Endodermal cell (in vitro differentiated cells): ENCODE measurements around the gene STOX2. TPM values are rescaled to one million over a fixed set of nuclear protein-coding genes. Genes with fewer than 3 reads are reported as not detected.

Experiments
- DNase-seq: peaks from one replicate; pipeline ENCODE4 v3.0.0-alpha.2; 2017
- H3K27ac ChIP-seq: 2 replicates; pipeline ENCODE4 v1.5.1; 2013; ENCODE audit warnings: mild to moderate bottlenecking, low read depth, low read length, moderate library complexity
- H3K27me3 ChIP-seq: 2 replicates; pipeline ENCODE4 v1.6.1; 2013; ENCODE audit warnings: mild to moderate bottlenecking, low read length, moderate library complexity; ENCODE audit not compliant: insufficient read depth, control insufficient read depth, poor library complexity, severe bottlenecking
- H3K36me3 ChIP-seq: 2 replicates; pipeline ENCODE4 v1.7.0; 2013; ENCODE audit warnings: mild to moderate bottlenecking, low read length, moderate library complexity; ENCODE audit not compliant: control insufficient read depth, insufficient read depth
- H3K4me1 ChIP-seq: one replicate; pipeline ENCODE4 v1.7.0; 2013; ENCODE audit warnings: low read length; ENCODE audit not compliant: control insufficient read depth, insufficient read depth
- H3K4me3 ChIP-seq: 2 replicates; pipeline ENCODE4 v1.5.1; 2013; ENCODE audit warnings: mild to moderate bottlenecking, low read length, moderate library complexity
- H3K9ac ChIP-seq: 2 replicates; pipeline ENCODE4 v1.6.1; 2013; ENCODE audit warnings: mild to moderate bottlenecking, low read length, moderate library complexity; ENCODE audit not compliant: poor library complexity, severe bottlenecking; ENCODE audit errors: extremely low read depth
- H3K9me3 ChIP-seq: 2 replicates; pipeline ENCODE4 v1.6.1; 2013; ENCODE audit warnings: mild to moderate bottlenecking, low read length, moderate library complexity; ENCODE audit not compliant: control insufficient read depth
- H3K27ac Mint-ChIP-seq: 2 replicates; pipeline ENCODE4 v1.8.0; 2020; ENCODE audit warnings: mixed read lengths
- H3K27me3 Mint-ChIP-seq: 2 replicates; pipeline ENCODE4 v1.8.0; 2021; ENCODE audit warnings: mild to moderate bottlenecking, mixed read lengths; ENCODE audit not compliant: insufficient read depth
- H3K36me3 Mint-ChIP-seq: 2 replicates; pipeline ENCODE4 v1.8.0; 2020; ENCODE audit warnings: low read depth, mixed read lengths
- H3K4me1 Mint-ChIP-seq: 2 replicates; pipeline ENCODE4 v1.8.0; 2020; ENCODE audit warnings: mixed read lengths
- H3K4me3 Mint-ChIP-seq: 2 replicates; pipeline ENCODE4 v1.8.0; 2020; ENCODE audit warnings: mild to moderate bottlenecking, moderate library complexity, mixed read lengths
- H3K9me3 Mint-ChIP-seq: 2 replicates; pipeline ENCODE4 v1.8.0; 2020; ENCODE audit warnings: mild to moderate bottlenecking, mixed read lengths
- CTCF ChIP-seq: fragments of 200-600 bp; sonication (generic); conservative IDR thresholded peaks from 2 replicates; pipeline ENCODE4 v1.5.0; 2021; ENCODE audit warnings: antibody characterized with exemption, mild to moderate bottlenecking
- WGBS, 2 experiments: methylation state at CpG; one replicate each; pipeline versions ENCODE4 v1.1.5 to v1.1.7; 2013; ENCODE audit warnings: missing lambda C conversion rate in 2 of 2, mixed read lengths in 1 of 2; ENCODE audit not compliant: insufficient coverage in 1 of 2, insufficient read length in 1 of 2; 5-methylcytosine and 5-hydroxymethylcytosine counted together
- total RNA-seq, 2 donors: library from RNA; stranded (reverse); fragmentation: NEBNext Ultra II Directional in 1 of 2; extraction: Animal tissue kit (Norgen Biotek cat#: 25700) in 1 of 2; gene quantifications; 2 replicates in 1 of 2; 3 replicates in 1 of 2; pipeline ENCODE4 v1.2.1, GENCODE V29; 2021

Gene STOX2
- total RNA-seq, 2 donors from 2014 or later = 8.5 to 13.1 TPM

DNA sequence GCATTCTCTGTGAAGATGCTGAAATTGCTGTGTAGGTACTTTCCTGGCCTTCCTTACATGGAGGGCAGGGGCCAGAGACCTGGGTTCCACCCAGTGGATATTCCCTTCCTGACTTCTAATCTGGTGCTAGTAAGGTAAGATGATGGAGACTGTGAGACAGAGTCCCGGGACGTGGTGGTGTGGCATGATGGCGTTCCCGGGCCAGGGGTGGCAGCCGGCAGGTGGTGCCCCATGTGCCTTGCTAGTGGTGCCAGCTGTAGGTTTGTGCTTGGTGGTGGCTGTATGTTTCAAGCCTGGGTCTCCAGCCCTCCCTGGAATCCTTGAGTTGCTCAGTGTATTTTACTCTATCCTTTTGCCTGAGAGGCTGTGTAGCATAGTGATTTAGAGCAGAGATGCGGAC, 10.9 kb downstream of the STOX2 start:
- Mint-ChIP-seq H3K4me3 (no peak overlapping the region), H3K9me3 (no peaks in the 10 kb centered on the region), H3K27ac (no peak overlapping the region), H3K4me1 (peaks cover 21% of the 10 kb centered on the region), H3K36me3 (no peaks in the 10 kb centered on the region), H3K27me3 (peaks cover 16% of the 10 kb centered on the region)
- no peak for TF ChIP-seq CTCF
- Histone ChIP-seq H3K36me3 (no peaks in the 10 kb centered on the region), H3K9me3 (no peaks in the 10 kb centered on the region), H3K27ac (no peak overlapping the region), H3K4me1 (peaks cover 3% of the 10 kb centered on the region), H3K27me3 (no peaks in the 10 kb centered on the region), H3K9ac (no peak overlapping the region), H3K4me3 (no peak overlapping the region)
- no peak for DNase-seq
- 81 to 100% methylated on average over 1 to 6 of the region's 6 CpGs for WGBS, 2 experiments

DNA sequence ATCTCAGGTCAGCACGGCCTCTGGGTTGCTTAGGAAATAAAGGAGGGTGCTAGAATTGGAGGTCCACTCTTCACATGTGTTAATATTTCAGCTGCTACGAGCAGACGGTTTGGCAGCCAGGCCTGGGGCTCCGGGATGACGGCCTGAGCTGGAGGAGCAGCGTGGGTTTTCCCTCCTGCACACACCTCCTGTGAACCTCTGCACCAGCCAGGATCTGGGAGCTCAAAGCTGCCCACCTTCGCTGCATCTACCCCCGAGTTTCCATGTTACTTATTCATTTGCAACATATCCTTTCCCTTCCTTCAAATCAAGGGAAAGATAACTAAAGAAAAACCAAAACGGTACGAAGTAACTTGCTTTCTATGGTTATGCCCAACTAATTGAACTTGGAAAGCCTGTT, 13.6 kb downstream of the STOX2 start:
- no peak for TF ChIP-seq CTCF
- no peak overlapping the region for H3K4me3 ChIP-seq
- H3K4me1 Mint-ChIP-seq = peaks cover 23% of the 10 kb centered on the region
- no peak overlapping the region for H3K9ac ChIP-seq
- peaks cover 27% of the 10 kb centered on the region for H3K27me3 Mint-ChIP-seq
- H3K4me1 ChIP-seq = peaks cover 4% of the 10 kb centered on the region
- 91 to 98% methylated on average over 5 to 10 of the region's 10 CpGs for WGBS, 2 experiments
- no peaks in the 10 kb centered on the region for H3K9me3 Mint-ChIP-seq
- H3K36me3 Mint-ChIP-seq = peaks cover 8% of the 10 kb centered on the region
- H3K9me3 ChIP-seq = peaks cover 8% of the 10 kb centered on the region
- H3K27me3 ChIP-seq = no peaks in the 10 kb centered on the region
- no peaks in the 10 kb centered on the region for H3K36me3 ChIP-seq
- H3K4me3 Mint-ChIP-seq = no peak overlapping the region
- no peak overlapping the region for H3K27ac ChIP-seq
- no peak for DNase-seq
- H3K27ac Mint-ChIP-seq = no peak overlapping the region

DNA sequence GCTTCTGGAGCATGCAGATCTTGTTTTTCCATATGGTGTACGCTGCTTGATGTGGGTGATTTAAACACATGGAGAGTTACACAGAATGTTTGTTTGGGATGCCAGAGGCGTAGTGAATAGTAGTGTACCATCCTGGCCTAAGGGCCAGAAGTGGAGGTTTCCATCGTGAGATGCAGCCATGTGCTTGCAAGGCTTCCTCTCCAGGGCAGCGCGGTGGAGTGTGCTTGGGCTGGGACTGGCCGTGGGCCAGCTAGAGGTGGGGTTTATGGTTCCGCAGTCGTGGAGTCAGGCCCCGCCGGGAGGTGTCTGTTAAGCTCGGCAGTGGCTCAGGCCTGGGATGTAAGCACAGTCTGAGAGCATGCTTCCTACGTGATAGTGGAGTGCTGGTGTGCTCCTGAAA, 14.0 kb downstream of the STOX2 start:
- Histone ChIP-seq H3K27ac (no peak overlapping the region), H3K36me3 (no peaks in the 10 kb centered on the region), H3K9me3 (peaks cover 8% of the 10 kb centered on the region), H3K27me3 (no peaks in the 10 kb centered on the region), H3K4me1 (peaks cover 4% of the 10 kb centered on the region), H3K4me3 (no peak overlapping the region), H3K9ac (no peak overlapping the region)
- Mint-ChIP-seq H3K9me3 (no peaks in the 10 kb centered on the region), H3K36me3 (peaks cover 8% of the 10 kb centered on the region), H3K4me1 (peaks cover 23% of the 10 kb centered on the region), H3K4me3 (no peak overlapping the region), H3K27ac (no peak overlapping the region), H3K27me3 (peaks cover 28% of the 10 kb centered on the region)
- DNase-seq = peak; percentile 55
- no peak for TF ChIP-seq CTCF
- 63 to 73% methylated on average over 6 to 12 of the region's 12 CpGs for WGBS, 2 experiments
